Activated CD8-positive, alpha-beta T cell treated with anti-CD3 and anti-CD28 coated beads, Interleukin-2, amount 10 ng/mL, durations not matched to agents 7 days and 5 days (primary cell): ENCODE measurements around the gene CHST8. TPM values are rescaled to one million over a fixed set of nuclear protein-coding genes. Genes with fewer than 3 reads are reported as not detected.
"Not testable (repeated sequence)": the region's sequence is repeated elsewhere in the genome, so short reads cannot be mapped to it uniquely, and the experiment has no call there.

Experiments used
- ATAC-seq: fragments of 150-1000 bp; cut with Tn5 transposase; one replicate; pipeline ENCODE4 v1.10.0; 2021; ENCODE audit warnings: moderate library complexity
- CTCF ChIA-PET: fragments of 350-600 bp; sonication (Branson Sonifier 250); formaldehyde crosslinking; loops from one replicate; lab custom pipeline; 2021; ENCODE audit warnings: antibody characterized with exemption; lab: Charles Lee
- POLR2A ChIA-PET: fragments of 350-600 bp; sonication (Branson Sonifier 250); formaldehyde crosslinking; loops from one replicate; lab custom pipeline; 2021; ENCODE audit warnings: antibody characterized with exemption; lab: Charles Lee
- DNase-seq: peaks from one replicate; pipeline ENCODE4 v3.0.0-alpha.2; 2020
- H3K27ac Mint-ChIP-seq: one replicate; pipeline ENCODE4 v1.8.0; 2021; ENCODE audit warnings: mild to moderate bottlenecking, mixed read lengths
- H3K27me3 Mint-ChIP-seq: one replicate; pipeline ENCODE4 v1.8.0; 2021; ENCODE audit warnings: low read depth, mixed read lengths
- H3K36me3 Mint-ChIP-seq: one replicate; pipeline ENCODE4 v1.8.0; 2021; ENCODE audit warnings: low read depth, mixed read lengths
- H3K4me1 Mint-ChIP-seq: one replicate; pipeline ENCODE4 v1.8.0; 2021; ENCODE audit warnings: low read depth, mixed read lengths
- H3K4me3 Mint-ChIP-seq: one replicate; pipeline ENCODE4 v1.8.0; 2021; ENCODE audit warnings: mild to moderate bottlenecking, mixed read lengths
- H3K9me3 Mint-ChIP-seq: one replicate; pipeline ENCODE4 v1.8.0; 2022; ENCODE audit warnings: mixed read lengths; ENCODE audit not compliant: insufficient read depth
- total RNA-seq, 2 experiments: library from RNA; stranded (reverse); gene quantifications; one replicate each; pipeline ENCODE4 v1.2.3, GENCODE V29; 2021

Gene CHST8
- total RNA-seq, 2 experiments from 2014 or later = not detected

GRCh38 chr19:33690378-33691029, 68.8 kb downstream of the CHST8 start:
- Mint-ChIP-seq H3K36me3 (no peaks in the 10 kb centered on the region), H3K4me1 (no peaks in the 10 kb centered on the region), H3K27ac (no peak overlapping the region), H3K9me3 (no peaks in the 10 kb centered on the region), H3K27me3 (peaks cover 3% of the 10 kb centered on the region), H3K4me3 (no peak overlapping the region)
- DNase-seq (no peak), ATAC-seq (no peak)
- ChIA-PET CTCF (no interaction called here), POLR2A (no interaction called here)

GRCh38 chr19:33691030-33691427, 69.3 kb downstream of the CHST8 start:
- ChIA-PET POLR2A (no interaction called here), CTCF (no interaction called here)
- no peaks in the 10 kb centered on the region for H3K9me3 Mint-ChIP-seq
- no peaks in the 10 kb centered on the region for H3K4me1 Mint-ChIP-seq
- H3K36me3 Mint-ChIP-seq = no peaks in the 10 kb centered on the region
- H3K27me3 Mint-ChIP-seq = peaks cover 2% of the 10 kb centered on the region
- H3K27ac Mint-ChIP-seq = no peak overlapping the region
- DNase-seq (no peak), ATAC-seq (no peak)
- no peak overlapping the region for H3K4me3 Mint-ChIP-seq

- Mint-ChIP-seq H3K27me3 (no peaks in the 10 kb centered on the region), H3K4me1 (no peaks in the 10 kb centered on the region), H3K36me3 (no peaks in the 10 kb centered on the region), H3K4me3 (no peak overlapping the region), H3K27ac (no peak overlapping the region), H3K9me3 (no peaks in the 10 kb centered on the region)
- ChIA-PET CTCF (no interaction called here), POLR2A (no interaction called here)
- DNase-seq (no peak), ATAC-seq (no peak)
These were observed 70.0 kb downstream of the CHST8 start for GRCh38 chr19:33691736-33692135.

GRCh38 chr19:33693678-33694077, 71.9 kb downstream of the CHST8 start:
- ATAC-seq = no peak
- no peaks in the 10 kb centered on the region for H3K9me3 Mint-ChIP-seq
- no peak overlapping the region for H3K27ac Mint-ChIP-seq
- no peaks in the 10 kb centered on the region for H3K36me3 Mint-ChIP-seq
- no peak for DNase-seq
- ChIA-PET CTCF (no interaction called here), POLR2A (no interaction called here)
- no peaks in the 10 kb centered on the region for H3K27me3 Mint-ChIP-seq
- no peaks in the 10 kb centered on the region for H3K4me1 Mint-ChIP-seq
- no peak overlapping the region for H3K4me3 Mint-ChIP-seq

GRCh38 chr19:33695547-33695946, 73.8 kb downstream of the CHST8 start:
- H3K36me3 Mint-ChIP-seq, DNase-seq, CTCF ChIA-PET, POLR2A ChIA-PET, H3K4me3 Mint-ChIP-seq, H3K9me3 Mint-ChIP-seq, ATAC-seq, H3K27me3 Mint-ChIP-seq, H3K27ac Mint-ChIP-seq, H3K4me1 Mint-ChIP-seq: not testable (repeated sequence)

- H3K9me3 Mint-ChIP-seq = no peaks in the 10 kb centered on the region
- no peaks in the 10 kb centered on the region for H3K36me3 Mint-ChIP-seq
- ChIA-PET CTCF (no interaction called here), POLR2A (no interaction called here)
- no peak overlapping the region for H3K4me3 Mint-ChIP-seq
- ATAC-seq (no peak), DNase-seq (no peak)
- H3K27ac Mint-ChIP-seq = no peak overlapping the region
- H3K4me1 Mint-ChIP-seq = no peaks in the 10 kb centered on the region
- no peaks in the 10 kb centered on the region for H3K27me3 Mint-ChIP-seq
These were observed 76.0 kb downstream of the CHST8 start for GRCh38 chr19:33697766-33698165.

GRCh38 chr19:33698576-33699435, 77.1 kb downstream of the CHST8 start:
- CTCF ChIA-PET = no interaction called here
- no peaks in the 10 kb centered on the region for H3K36me3 Mint-ChIP-seq

GRCh38 chr19:33699754-33700407, 78.1 kb downstream of the CHST8 start:
- no peak overlapping the region for H3K27ac Mint-ChIP-seq
- H3K4me1 Mint-ChIP-seq = no peaks in the 10 kb centered on the region
- no peaks in the 10 kb centered on the region for H3K9me3 Mint-ChIP-seq
- H3K4me3 Mint-ChIP-seq = no peak overlapping the region
- ChIA-PET POLR2A (interaction anchor here (0.5 kb wide), 1 partner anchor 1641 kb away, joined by 3 read pairs; no protein-coding TSS in a partner anchor), CTCF (no interaction called here)
- no peaks in the 10 kb centered on the region for H3K27me3 Mint-ChIP-seq
- no peak for ATAC-seq
- H3K36me3 Mint-ChIP-seq = no peaks in the 10 kb centered on the region
- no peak for DNase-seq

More at GRCh38 chr19:33698576-33699435, 77.1 kb downstream of the CHST8 start:
- Mint-ChIP-seq H3K4me1 (no peaks in the 10 kb centered on the region), H3K27ac (no peak overlapping the region), H3K27me3 (no peaks in the 10 kb centered on the region), H3K4me3 (no peak overlapping the region), H3K9me3 (no peaks in the 10 kb centered on the region)
- ATAC-seq = no peak
- POLR2A ChIA-PET = no interaction called here
- no peak for DNase-seq

- ChIA-PET CTCF (no interaction called here), POLR2A (interaction anchor here (0.5 kb wide), 1 partner anchor 1642 kb away, joined by 3 read pairs; no protein-coding TSS in a partner anchor)
- no peak overlapping the region for H3K4me3 Mint-ChIP-seq
These were observed 78.8 kb downstream of the CHST8 start for GRCh38 chr19:33700408-33701013.

GRCh38 chr19:33701565-33701964, 79.8 kb downstream of the CHST8 start:
- ATAC-seq = no peak
- H3K4me3 Mint-ChIP-seq = no peak overlapping the region
- POLR2A ChIA-PET = no interaction called here
- H3K36me3 Mint-ChIP-seq = no peaks in the 10 kb centered on the region
- no peak for DNase-seq
- no peaks in the 10 kb centered on the region for H3K9me3 Mint-ChIP-seq
- H3K27ac Mint-ChIP-seq = no peak overlapping the region
- no peaks in the 10 kb centered on the region for H3K27me3 Mint-ChIP-seq
- CTCF ChIA-PET = no interaction called here
- H3K4me1 Mint-ChIP-seq = no peaks in the 10 kb centered on the region

More at GRCh38 chr19:33700408-33701013, 78.8 kb downstream of the CHST8 start:
- no peak overlapping the region for H3K27ac Mint-ChIP-seq
- DNase-seq (no peak), ATAC-seq (no peak)
- H3K4me1 Mint-ChIP-seq = no peaks in the 10 kb centered on the region
- H3K36me3 Mint-ChIP-seq = no peaks in the 10 kb centered on the region
- H3K9me3 Mint-ChIP-seq = no peaks in the 10 kb centered on the region
- H3K27me3 Mint-ChIP-seq = no peaks in the 10 kb centered on the region

GRCh38 chr19:33702606-33703437, 81.1 kb downstream of the CHST8 start:
- no peak for DNase-seq
- ChIA-PET CTCF (no interaction called here), POLR2A (no interaction called here)
- Mint-ChIP-seq H3K4me1 (no peaks in the 10 kb centered on the region), H3K27me3 (no peaks in the 10 kb centered on the region), H3K4me3 (no peak overlapping the region), H3K27ac (no peak overlapping the region), H3K9me3 (no peaks in the 10 kb centered on the region), H3K36me3 (no peaks in the 10 kb centered on the region)
- ATAC-seq = no peak
